Measurements from ENCODE around the gene CACNA1B.

DNA sequence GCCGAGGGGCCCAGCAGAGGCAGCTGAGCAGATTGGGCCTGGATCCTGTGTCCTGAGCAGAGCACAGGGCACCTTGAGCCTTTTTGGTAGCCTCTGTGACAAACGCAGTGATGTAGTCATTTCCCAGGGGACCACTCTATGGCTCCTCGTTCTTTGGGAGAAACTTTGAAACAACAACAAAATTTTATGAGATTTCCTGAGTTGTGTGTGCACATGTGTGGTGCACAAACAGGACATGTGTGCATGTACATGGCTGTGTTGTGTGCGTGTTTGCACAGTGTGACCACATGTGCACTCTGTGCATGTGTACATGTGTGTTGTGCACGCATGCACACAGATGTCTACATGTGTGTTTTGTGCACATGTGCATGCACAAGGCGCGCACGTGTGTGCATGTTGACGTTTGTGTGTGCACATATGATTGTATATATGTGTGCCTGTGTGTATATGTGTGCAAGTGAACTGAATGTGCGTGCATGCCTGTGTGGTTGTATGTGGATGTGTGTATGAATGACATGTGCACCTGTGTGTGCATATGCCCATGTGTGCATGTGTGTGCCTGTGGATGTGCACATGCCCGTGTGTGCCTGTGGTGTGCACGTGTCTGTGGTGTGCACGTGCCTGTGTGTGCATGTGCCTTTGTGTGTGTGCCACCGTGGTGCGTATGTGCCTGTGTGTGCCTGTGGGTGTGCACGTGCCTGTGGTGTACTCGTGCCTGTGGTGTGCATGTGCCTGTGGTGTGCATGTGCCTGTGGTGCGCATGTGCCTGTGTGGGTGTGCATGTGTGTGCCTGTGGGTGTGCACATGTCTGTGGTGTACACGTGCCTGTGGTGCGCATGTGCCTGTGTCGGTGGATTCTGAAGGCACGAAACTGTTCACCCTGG lies 221.6 kb downstream of the CACNA1B start:
- TF ChIP-seq, protein P1, sequence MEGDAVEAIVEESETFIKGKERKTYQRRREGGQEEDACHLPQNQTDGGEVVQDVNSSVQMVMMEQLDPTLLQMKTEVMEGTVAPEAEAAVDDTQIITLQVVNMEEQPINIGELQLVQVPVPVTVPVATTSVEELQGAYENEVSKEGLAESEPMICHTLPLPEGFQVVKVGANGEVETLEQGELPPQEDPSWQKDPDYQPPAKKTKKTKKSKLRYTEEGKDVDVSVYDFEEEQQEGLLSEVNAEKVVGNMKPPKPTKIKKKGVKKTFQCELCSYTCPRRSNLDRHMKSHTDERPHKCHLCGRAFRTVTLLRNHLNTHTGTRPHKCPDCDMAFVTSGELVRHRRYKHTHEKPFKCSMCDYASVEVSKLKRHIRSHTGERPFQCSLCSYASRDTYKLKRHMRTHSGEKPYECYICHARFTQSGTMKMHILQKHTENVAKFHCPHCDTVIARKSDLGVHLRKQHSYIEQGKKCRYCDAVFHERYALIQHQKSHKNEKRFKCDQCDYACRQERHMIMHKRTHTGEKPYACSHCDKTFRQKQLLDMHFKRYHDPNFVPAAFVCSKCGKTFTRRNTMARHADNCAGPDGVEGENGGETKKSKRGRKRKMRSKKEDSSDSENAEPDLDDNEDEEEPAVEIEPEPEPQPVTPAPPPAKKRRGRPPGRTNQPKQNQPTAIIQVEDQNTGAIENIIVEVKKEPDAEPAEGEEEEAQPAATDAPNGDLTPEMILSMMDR (IDR thresholded peaks at IDR 0.05; ENCODE audit: borderline replicate concordance, extremely low read depth, low read length, poor library complexity, severe bottlenecking) = no peak
- no peak for TF ChIP-seq EZH2 (IDR thresholded peaks at IDR 0.05; ENCODE audit: borderline replicate concordance, low read depth, low read length, severe bottlenecking)
